GM12891 (cell line): ENCODE measurements around the gene ANGPTL3.

Experiments
- PAX5 ChIP-seq: IDR thresholded peaks from 2 replicates; pipeline ENCODE4 v1.6.1; 2011; ENCODE audit warnings: low read length, moderate library complexity, mild to moderate bottlenecking; ENCODE audit not compliant: insufficient read depth, severe bottlenecking
- POLR2A ChIP-seq: IDR thresholded peaks from 2 replicates; pipeline ENCODE4 v1.6.1; 2011; ENCODE audit warnings: low read depth, low read length, control low read depth
- POLR2AphosphoS5 ChIP-seq: IDR thresholded peaks from 2 replicates; pipeline ENCODE4 v1.6.1; 2011; ENCODE audit warnings: low read depth, low read length, control low read depth
- POU2F2 ChIP-seq: IDR thresholded peaks from 2 replicates; pipeline ENCODE4 v1.6.1; 2011; ENCODE audit warnings: low read depth, mild to moderate bottlenecking, control low read depth, low read length, moderate library complexity
- SPI1 ChIP-seq: IDR thresholded peaks from 2 replicates; pipeline ENCODE4 v1.6.1; 2011; ENCODE audit warnings: low read depth, low read length, control low read depth
- TAF1 ChIP-seq: IDR thresholded peaks from 2 replicates; pipeline ENCODE4 v1.6.1; 2011; ENCODE audit warnings: low read depth, low read length, control low read depth

DNA sequence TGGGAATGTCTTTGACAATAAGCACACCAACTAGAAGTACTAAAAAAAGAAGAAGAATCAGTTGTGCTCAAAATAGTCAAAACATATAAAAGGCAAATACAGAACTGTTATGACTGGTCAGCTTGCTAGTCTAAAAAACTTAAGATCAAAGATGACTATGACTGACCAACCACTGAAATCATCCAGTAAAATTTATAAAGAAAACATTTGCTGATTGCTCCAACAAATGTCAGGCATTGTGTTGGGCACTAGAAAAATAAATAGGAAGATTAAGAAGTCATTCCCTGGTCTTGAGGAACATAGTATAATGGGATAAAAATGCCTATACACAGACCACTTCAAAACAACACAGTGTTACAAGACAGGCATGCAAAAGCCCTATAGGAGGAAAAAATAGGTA, 9.3 kb upstream of the ANGPTL3 start:
- no peak for TF ChIP-seq POLR2A
- no peak for TF ChIP-seq TAF1
- TF ChIP-seq POLR2AphosphoS5 = no peak
- no peak for TF ChIP-seq PAX5
- no peak for TF ChIP-seq SPI1
- TF ChIP-seq POU2F2 = no peak
